NCI-H146 treated with DMSO at 0.1 percent for 48 hours (cell line): ENCODE measurements around the gene CABLES2.
"Not testable (repeated sequence)": the region's sequence is repeated elsewhere in the genome, so short reads cannot be mapped to it uniquely, and the experiment has no call there.

Experiments
- DNase-seq: peaks from one replicate; lab custom pipeline; 2025; ENCODE audit not compliant: unreplicated experiment; lab: John Stamatoyannopoulos, UW

Gene CABLES2

GRCh38 chr20:62436692-62437091 lies 29.6 kb upstream of the CABLES2 start:
- no peak for DNase-seq

- DNase-seq = no peak
These were observed 26.8 kb upstream of the CABLES2 start for GRCh38 chr20:62433658-62434497.

- no peak for DNase-seq
These were observed 23.9 kb upstream of the CABLES2 start for GRCh38 chr20:62430866-62431447.

DNA sequence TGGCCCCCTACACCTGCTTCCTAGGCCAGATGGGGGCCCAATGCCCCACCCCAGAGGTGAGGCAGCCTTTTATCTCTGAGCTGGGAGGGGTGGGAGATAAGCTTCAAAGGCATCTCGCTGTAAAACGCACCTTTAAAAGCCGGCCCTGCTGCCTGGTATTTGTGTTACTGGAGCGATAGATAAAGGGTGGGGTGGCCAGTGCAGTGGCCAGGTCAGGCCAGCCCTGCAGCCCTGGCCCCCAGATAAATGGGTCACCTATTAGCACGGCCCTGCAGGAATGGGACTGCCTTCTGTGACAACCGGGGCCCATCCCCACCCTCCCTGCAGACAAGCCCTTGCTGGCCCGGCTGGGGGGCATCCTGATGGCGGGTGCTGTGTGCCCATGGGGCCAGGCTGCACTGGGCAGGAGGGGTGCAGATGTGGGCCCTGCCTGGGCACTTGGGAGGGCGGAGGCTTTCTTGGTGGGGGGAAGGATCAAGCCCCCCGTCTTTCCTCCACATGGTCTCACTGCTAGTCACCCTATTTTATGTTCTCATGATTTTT lies 23.3 kb upstream of the CABLES2 start:
- DNase-seq = no peak

GRCh38 chr20:62429455-62430310 lies 22.6 kb upstream of the CABLES2 start:
- no peak for DNase-seq

- no peak for DNase-seq
These were observed 21.6 kb upstream of the CABLES2 start for GRCh38 chr20:62428396-62429295.

GRCh38 chr20:62428002-62428372 lies 20.9 kb upstream of the CABLES2 start:
- DNase-seq = no peak

GRCh38 chr20:62427172-62428001 lies 20.3 kb upstream of the CABLES2 start, which contains the start of gene RBBP8NL:
Gene RBBP8NL (minus strand): TSS chr20:62427539. CDS start chr20:62419647, 7,892 bp downstream.
- no peak for DNase-seq

DNA sequence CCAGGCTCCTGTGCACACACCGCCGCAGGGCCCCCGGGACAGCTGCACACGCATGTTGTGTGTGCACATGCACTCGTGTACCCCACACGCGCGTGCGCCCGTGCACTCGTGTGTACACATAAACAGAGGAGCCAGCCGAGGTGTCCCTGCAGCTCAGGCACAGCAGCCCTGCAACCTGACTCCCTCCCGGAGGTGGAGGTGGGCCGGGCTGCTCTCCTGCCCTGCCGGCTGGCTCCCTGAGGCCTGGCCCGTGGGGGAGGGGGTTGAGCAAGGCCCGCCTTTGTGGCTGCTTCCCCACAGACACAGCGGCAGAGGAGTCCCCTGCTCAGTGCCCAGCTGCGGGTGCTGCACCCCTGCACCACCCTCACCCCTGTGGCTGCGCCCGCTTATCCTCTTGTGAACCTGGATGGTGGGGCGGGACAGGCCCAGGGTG lies 19.6 kb upstream of the CABLES2 start:
- no peak for DNase-seq

- not testable (repeated sequence) for DNase-seq
These were observed 18.9 kb upstream of the CABLES2 start for GRCh38 chr20:62426059-62426348.

GRCh38 chr20:62425281-62426058 lies 18.4 kb upstream of the CABLES2 start:
- no peak for DNase-seq

DNA sequence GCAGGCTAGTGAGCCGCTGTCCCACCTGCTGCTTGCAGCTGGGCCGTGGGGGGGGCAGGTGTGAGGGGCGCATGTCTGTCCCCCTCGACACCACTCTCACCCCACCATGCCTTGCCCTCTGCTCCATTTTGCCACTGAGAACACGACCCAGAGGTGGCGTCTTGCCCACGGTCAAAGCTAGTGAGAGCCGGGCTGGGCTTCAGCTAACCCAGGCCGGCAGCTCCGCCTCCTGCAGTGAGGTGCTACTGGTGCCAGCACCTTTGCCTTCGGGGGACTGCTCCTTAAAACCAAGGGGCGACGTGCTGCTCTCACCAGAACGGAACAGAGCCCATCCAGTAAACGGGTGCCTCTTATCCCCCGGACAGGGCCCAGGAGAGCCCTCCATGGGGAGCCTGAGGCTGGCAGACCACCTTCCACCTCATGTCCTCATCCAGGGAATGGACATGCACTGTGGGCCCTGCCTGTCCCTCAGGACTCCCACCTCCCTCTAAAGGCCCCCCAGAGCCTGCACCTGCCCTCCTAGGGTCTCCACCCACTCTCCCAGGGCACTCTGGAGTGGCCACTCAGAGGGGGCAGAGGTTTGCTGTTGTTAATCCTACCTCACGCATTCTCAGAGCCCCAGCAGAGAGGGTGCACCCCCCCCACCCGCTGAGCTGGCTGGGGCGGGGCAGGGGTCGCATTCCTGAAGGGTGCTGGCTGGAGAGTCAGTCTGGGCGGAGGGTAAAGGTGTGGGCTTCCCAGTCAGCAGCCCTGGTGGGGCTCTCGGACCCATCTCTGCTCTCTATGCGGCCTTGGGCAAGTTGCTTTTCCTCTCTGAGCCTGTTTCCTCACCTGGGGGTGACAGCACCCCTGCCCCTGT lies 17.4 kb upstream of the CABLES2 start:
- DNase-seq = no peak

- DNase-seq = no peak
These were observed 16.2 kb upstream of the CABLES2 start for GRCh38 chr20:62423326-62423706.

DNA sequence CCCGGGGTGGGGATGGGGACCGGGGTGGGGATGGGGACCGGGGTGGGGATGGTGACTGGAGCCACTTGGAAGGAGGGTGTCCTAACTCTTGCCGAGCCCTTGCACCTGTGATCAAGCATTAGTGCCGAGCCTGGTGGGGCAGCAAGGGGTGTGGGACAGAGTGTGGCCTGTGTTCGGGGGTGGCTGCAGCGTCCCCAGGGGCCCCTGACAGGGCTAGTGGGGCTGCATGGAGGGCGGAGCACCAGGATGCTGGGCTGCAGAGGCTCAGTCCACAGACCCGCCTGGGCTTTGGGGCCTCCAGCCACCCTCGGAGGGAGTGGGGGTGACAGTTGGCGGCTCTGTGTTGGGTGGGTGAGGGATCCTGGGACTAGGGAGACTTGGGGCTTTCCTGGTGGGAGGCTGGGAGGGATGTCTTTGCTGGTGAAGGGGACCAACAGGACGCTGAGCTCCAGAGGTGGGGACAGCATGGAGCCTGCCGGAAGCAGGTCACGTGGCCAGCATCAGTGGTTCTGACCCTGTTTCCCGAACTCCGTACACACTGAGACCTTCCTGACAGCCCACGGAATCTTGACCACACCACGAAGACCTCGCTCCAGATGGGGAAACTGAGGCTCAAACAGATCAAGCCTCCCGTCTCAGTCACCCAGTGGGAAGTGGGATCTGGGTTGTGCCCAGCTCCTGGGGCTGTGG lies 15.7 kb upstream of the CABLES2 start:
- no peak for DNase-seq

GRCh38 chr20:62421716-62421990 lies 14.6 kb upstream of the CABLES2 start:
- no peak for DNase-seq

- no peak for DNase-seq
These were observed 14.0 kb upstream of the CABLES2 start for GRCh38 chr20:62420846-62421715.

- DNase-seq = no peak
These were observed 12.7 kb upstream of the CABLES2 start for GRCh38 chr20:62419759-62420158.
